GM21367 (cell line): ENCODE measurements around the gene LTB4R.
"Not testable (repeated sequence)": the region's sequence is repeated elsewhere in the genome, so short reads cannot be mapped to it uniquely, and the experiment has no call there.

Experiments
- ATAC-seq: cut with Tn5 transposase; IDR thresholded peaks from one replicate; pipeline ENCODE4 v1.9.1; 2021; ENCODE audit not compliant: unreplicated experiment

Gene LTB4R

DNA sequence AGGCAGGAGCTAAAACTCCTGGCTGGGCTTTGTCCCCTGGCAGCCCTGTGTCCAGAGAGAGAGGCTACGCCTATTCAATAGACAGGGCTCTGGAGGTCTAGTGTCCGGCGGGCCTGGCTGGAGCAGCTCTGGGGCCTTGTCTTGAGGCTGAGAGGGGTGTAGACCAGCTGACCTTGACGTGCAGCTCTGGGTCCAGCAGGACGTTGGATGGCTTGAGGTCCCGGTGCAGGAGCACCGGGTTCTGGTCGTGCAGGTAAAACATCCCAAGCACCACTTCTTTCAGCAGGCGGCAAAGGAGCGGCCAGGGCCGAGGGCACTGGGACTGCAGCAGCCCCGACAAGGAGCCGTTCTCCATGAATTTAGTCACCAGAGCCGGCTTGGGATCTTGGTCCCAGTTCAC, 27.5 kb downstream of the LTB4R start:
- ATAC-seq: no peak

DNA sequence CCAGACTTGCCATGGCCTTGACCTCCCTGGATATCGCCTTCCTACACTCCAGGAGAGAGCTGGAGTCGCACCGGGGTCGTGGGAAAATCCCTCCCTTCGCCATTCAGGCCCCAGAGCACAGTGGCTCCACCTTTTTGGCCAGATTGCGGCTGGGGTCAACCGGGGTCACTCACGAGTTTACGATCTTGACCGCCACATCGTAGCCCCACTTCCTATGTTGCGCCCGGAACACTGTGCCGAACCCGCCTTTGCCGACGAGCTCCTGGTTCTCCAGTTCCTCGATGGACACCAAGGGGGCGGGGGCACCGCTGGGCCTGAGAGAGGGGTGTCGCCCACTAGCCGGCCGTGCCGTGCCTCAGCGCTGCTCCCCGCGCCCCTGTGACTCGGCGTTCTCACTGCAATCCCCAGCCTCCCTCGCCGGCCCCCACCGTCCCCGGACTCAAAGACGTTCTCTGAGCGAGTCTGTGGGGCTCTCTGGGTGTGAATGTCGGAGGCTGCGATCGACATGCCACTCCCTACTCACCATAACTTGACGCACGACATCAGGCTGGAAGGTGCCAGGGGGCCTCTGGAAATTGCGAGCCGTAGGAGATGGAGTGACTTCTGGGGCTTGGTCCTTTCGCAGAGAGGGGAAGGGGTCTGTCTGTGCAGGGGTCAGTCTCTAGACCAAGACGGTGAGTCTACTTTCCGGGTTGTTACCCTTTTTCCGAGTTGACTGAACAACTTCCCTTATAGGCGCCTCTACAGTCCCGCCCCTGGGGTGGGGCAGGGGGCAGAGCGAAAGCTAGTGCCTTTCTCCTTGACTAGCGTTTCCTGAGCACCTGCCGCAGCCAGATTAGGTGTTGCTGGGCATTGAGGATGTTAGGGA, 28.2 kb downstream of the LTB4R start, which contains the start of gene RIPK3:
Gene RIPK3, minus strand, starts transcription at position 708 of the 868 bp plus-strand sequence. Its CDS starts 165 bp downstream, at position 543.
- peak; percentile 86 for ATAC-seq

DNA sequence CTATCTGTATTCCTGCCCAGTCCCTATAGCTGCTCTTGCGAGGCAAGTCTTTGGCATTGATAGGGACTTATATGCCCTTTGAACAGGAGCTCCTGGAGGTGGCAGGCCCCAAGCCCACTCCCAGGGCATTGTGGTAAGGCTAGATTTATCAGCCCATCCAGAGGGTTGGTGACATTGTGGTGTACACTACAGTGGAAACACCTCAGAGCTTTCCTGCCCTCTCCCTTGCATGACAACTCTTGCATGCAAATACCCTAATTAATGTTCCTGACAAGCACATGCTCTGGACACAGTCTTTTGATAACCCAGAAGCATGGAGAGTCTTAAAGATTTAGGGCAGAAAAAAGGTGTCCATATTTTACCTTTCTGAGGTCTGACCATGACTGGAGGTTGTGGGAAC, 29.3 kb downstream of the LTB4R start:
- no peak for ATAC-seq

- no peak for ATAC-seq
Measured at GRCh38 chr14:24342889-24343288, 31.6 kb downstream of the LTB4R start.

GRCh38 chr14:24343795-24344660, 32.7 kb downstream of the LTB4R start:
- no peak for ATAC-seq

DNA sequence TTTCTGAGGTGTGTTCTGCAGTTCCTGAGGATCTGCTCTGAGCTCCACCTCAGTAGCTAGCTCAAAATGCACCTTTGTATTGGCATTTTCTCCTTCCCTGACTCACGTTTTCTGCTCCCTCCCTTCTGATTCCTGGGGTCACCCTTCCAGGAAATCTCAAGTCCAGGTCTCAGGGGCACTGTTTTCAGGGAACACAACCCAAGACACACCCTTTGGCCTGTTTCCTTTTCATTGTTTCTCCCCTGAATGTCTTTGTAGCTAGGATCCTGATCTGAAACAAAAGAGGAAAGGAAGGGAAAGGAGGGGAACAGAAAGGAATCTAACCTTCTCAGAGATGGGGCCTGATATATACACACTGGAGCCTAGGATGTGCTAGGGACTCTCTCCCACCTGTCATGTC, 35.8 kb downstream of the LTB4R start:
- no peak for ATAC-seq

DNA sequence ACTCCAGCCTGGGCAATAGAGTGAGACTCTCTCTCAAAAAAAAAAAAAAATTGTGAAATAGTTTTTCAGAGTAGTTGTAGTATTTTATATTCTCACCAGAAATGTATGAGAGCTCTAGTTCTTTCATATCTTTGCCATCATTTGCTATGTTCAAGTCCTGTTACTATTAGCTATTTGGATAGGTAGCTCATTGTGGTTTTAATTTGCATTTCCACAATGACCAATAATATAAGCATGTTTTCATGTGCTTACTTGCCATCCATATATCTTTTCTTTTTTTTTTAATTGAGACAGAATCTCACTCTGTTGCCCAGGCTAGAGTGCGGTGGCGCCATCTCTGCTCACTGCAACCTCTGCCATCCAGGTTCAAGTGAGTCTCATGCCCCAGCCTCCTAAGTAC, 36.9 kb downstream of the LTB4R start:
- no peak for ATAC-seq

- no peak for ATAC-seq
Measured at GRCh38 chr14:24349742-24350141, 38.4 kb downstream of the LTB4R start.

GRCh38 chr14:24351517-24351916, 40.2 kb downstream of the LTB4R start:
- ATAC-seq: no peak

GRCh38 chr14:24353559-24354481, 42.5 kb downstream of the LTB4R start:
- no peak for ATAC-seq

DNA sequence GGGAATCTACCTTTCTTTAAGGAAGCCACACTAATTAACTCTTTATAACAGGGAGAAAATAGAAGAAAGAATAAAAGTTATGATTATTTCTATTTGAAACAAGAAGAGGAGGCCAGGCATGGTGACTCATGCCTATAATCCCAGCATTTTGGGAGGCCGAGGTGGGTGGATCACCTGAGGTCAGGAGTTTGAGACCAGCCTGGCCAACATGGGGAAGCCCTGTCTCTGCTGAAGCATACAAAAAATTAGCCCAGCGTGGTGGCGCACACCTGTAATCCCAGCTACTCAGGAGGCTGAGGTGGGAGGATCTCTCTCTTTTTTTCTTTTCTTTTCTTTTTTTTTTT, 43.2 kb downstream of the LTB4R start:
- not testable (repeated sequence) for ATAC-seq

DNA sequence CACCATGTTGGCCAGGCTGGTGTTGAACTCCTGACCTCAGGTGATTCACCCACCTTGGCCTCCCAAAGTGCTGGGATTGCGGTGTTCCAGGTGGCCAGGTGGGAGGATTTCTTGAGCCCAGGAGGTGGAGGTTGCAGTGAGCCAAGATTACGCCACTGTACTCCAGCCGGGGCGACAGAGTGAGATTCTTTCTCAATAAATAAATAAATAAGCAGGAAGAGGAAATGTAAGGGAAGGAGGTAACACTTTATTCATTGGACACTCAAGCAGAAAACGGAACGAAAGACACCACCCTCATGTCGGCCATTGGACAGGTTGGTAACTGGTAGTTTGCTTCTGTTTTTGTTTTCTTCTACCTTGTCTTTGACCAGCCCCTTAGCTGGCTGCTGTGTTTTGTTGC, 43.7 kb downstream of the LTB4R start:
- no peak for ATAC-seq

DNA sequence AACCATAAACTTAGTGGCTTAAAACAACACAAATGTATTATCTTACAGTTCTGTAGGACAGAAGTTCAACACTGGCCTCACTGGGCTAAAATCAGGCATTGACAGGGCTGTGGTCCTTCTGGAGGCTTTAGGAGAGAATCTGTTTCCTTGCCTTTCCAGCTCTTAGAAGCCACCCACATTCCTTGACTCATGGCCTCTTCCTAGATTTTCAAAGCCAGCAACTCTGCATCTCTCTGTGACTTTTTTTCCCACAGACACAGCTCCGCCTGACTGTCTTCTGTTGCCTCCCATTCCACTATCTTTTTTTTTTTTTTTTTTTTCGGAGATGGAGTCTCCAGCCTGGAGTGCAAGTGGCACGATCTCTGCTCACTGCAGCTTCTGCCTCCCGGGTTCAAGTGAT, 44.9 kb downstream of the LTB4R start:
- ATAC-seq: no peak

DNA sequence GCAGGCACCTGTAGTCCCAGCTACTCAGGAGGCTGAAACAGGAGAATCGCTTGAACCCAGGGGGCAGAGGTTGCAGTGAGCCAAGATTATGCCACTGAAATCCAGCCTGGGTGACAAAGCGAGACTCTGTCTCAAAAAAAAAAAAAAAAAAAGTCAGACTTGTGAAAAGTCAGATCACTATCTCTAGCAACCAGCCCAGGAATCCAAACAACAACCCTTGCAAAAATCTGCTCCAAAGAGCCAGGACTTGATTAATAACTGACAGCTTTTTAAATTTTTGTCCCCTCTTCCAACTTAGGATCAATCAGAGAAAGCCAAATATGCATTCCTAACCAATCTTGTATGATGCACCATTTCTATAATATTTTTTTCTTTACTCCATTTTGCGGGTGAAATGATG, 49.0 kb downstream of the LTB4R start:
- ATAC-seq: no peak

DNA sequence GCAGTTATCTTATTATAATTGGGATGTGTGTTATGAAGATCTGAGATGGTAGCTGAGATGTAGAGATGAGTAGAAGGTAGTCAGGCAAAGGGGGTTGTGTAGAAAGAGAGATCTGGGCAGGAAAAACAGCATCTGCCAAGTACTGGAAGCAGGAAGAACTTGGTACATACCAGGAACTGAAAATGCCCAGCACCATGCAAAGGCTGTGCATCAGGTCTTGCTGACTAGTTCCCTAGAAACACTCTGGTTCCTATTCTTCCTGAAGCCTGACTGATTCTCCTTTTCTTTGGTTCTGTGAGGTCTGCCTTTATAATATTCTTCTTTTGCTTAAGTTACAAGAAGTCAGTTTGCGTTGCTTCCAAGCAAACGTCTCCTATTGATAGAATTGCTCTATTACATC, 50.0 kb downstream of the LTB4R start:
- no peak for ATAC-seq

DNA sequence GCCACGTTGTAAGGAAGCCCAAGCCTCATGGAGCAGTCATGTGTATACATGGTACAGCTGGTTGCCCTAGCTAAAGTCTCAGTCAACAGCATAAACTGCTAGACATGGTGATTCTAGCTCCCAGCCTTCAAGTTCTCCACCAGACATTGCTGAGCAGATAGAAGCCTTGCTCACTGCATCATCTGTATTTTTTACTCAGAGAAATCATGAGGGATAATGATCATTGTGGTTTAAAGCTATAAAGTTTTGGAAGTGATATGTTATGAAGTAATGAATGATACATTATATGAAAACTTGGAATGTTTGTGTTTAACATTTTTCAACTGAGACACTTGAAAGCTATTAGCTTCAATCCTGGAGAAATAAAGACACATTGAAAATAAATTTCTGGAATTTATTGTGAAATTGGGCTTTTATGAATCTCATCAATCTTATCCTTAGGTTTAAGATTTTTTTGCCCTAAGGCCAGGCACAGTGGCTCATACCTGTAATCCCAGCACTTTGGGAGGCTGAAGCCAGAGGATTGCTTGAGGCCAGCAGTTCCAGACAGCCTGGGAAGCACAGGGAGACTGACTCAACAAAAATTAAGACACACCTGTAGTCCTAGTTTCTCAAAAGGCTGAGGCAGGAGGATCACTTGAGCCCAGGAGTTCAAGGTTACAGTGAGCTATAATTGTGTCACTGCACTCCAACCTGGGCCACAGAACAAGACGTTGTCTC, 51.1 kb downstream of the LTB4R start:
- ATAC-seq: no peak

- ATAC-seq: no peak
Measured at GRCh38 chr14:24363401-24363800, 52.1 kb downstream of the LTB4R start.

GRCh38 chr14:24364841-24365240, 53.5 kb downstream of the LTB4R start:
- ATAC-seq: no peak

DNA sequence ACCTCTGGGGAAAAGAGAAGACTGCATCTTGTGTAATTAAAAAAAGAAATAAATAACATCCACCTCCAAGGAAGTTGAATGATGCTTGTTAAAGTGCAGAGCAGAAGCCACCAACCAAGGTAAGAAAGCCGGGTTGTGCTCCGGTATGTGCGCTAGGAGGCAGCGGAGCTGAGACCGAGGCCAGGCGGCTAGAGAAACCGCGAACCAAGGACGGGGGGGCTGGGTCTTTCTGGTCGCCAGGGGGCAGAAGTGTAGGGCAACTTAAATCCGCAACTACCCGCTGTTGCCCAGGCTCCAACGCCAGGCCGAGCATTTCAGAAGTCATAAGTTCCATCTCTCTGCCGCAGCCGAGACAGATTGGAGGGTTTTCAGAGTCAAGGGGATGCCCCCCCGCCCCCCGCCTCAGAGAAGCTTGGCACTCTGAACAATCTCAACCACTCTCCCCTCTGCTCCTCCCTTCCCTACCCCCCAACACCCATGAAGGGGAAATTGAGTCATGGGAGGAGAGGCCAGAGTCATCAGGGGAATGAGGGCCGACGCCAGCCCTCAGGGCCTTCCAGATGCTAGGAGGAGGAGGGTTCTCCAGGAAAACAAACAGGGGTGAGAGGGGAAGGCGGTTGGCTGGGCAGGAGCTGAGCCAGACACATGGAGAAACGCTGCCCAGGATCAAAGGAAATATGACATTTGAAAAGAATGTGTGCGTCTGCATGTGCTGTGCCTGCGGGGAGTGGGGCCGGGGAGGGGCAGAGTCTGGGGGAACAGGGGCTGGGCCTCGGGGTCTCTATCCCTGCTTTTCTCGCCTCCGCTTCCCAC, 54.5 kb downstream of the LTB4R start:
- no peak for ATAC-seq

- ATAC-seq: peak; percentile 50
Measured at GRCh38 chr14:24366413-24366720, 55.1 kb downstream of the LTB4R start.
